ENCODE data around the gene SLC5A6.
"Not testable (repeated sequence)": the region's sequence is repeated elsewhere in the genome, so short reads cannot be mapped to it uniquely, and the experiment has no call there.

Gene SLC5A6

GRCh38 chr2:27205206-27205605 lies 6.9 kb downstream of the SLC5A6 start:
- no peak for DNase-seq (ENCODE audit: low read depth)

- DNase-seq (ENCODE audit: low read depth): no peak
Observed at GRCh38 chr2:27204566-27204965, 7.5 kb downstream of the SLC5A6 start.

GRCh38 chr2:27203741-27204140 lies 8.3 kb downstream of the SLC5A6 start:
- DNase-seq (ENCODE audit: low read depth): no peak

- DNase-seq (ENCODE audit: low read depth): no peak
Observed at GRCh38 chr2:27202854-27203253, 9.2 kb downstream of the SLC5A6 start.

GRCh38 chr2:27201675-27202074 lies 10.4 kb downstream of the SLC5A6 start:
- no peak for DNase-seq (ENCODE audit: low read depth)

GRCh38 chr2:27199241-27199640 lies 12.8 kb downstream of the SLC5A6 start:
- DNase-seq (ENCODE audit: low read depth): no peak

GRCh38 chr2:27198627-27199026 lies 13.4 kb downstream of the SLC5A6 start:
- DNase-seq (ENCODE audit: low read depth): no peak

- DNase-seq (ENCODE audit: low read depth): not testable (repeated sequence)
Observed at GRCh38 chr2:27198068-27198467, 14.0 kb downstream of the SLC5A6 start.

GRCh38 chr2:27195799-27196198 lies 16.3 kb downstream of the SLC5A6 start:
- not testable (repeated sequence) for DNase-seq (ENCODE audit: low read depth)

- DNase-seq (ENCODE audit: low read depth): no peak
Observed at GRCh38 chr2:27194538-27195354, 17.3 kb downstream of the SLC5A6 start.

- no peak for DNase-seq (ENCODE audit: low read depth)
Observed at GRCh38 chr2:27191070-27191829, 20.8 kb downstream of the SLC5A6 start.

GRCh38 chr2:27189989-27190388 lies 22.1 kb downstream of the SLC5A6 start:
- no peak for DNase-seq (ENCODE audit: low read depth)

GRCh38 chr2:27186613-27187345 lies 25.3 kb downstream of the SLC5A6 start:
- DNase-seq (ENCODE audit: low read depth): no peak

- DNase-seq (ENCODE audit: low read depth): no peak
Observed at GRCh38 chr2:27185331-27186026, 26.6 kb downstream of the SLC5A6 start.

GRCh38 chr2:27184115-27184514 lies 28.0 kb downstream of the SLC5A6 start:
- no peak for DNase-seq (ENCODE audit: low read depth)

- no peak for DNase-seq (ENCODE audit: low read depth)
Observed at GRCh38 chr2:27182346-27182745, 29.7 kb downstream of the SLC5A6 start.

GRCh38 chr2:27179344-27180000 lies 32.6 kb downstream of the SLC5A6 start:
- no peak for DNase-seq (ENCODE audit: low read depth)

GRCh38 chr2:27178469-27178868 lies 33.6 kb downstream of the SLC5A6 start:
- DNase-seq (ENCODE audit: low read depth): no peak

GRCh38 chr2:27177441-27178351 lies 34.4 kb downstream of the SLC5A6 start:
- DNase-seq (ENCODE audit: low read depth): no peak

GRCh38 chr2:27175781-27176180 lies 36.3 kb downstream of the SLC5A6 start:
- DNase-seq (ENCODE audit: low read depth): not testable (repeated sequence)
